GM12875 (cell line): Measurements from ENCODE around the gene GUCY1A2.

Experiments
- H3K4me3 ChIP-seq: one replicate; pipeline ENCODE4 v1.5.1; 2011; ENCODE audit warnings: low read depth, low read length, control low read depth
- TF ChIP-seq, protein P1 (sequence below): IDR thresholded peaks from 2 replicates; pipeline ENCODE4 v1.5.1; 2011; ENCODE audit warnings: low read depth, mild to moderate bottlenecking, control low read depth, inconsistent platforms, low read length, moderate library complexity, borderline replicate concordance; ENCODE audit not compliant: insufficient read depth

The GUCY1A2 gene

DNA sequence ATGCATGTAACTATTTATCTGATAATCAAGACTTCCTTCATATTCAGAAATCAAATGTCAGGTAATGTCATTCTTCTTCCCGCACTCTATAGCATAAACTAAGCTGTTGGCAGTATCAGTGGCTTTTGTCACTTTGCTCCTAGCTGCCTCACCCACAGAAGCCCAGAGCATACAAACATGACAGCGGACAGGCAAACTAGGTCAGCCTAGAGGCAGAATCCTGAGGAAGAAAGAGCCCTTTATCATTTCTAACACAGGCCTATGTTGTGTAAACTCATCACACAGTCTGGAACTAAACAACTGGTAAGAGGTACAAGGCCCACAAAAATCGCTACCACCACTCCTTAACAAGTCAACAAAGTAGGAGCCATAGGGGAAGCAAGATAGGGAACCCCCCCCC, 21.0 kb downstream of the GUCY1A2 start:
- no peak overlapping the region for H3K4me3 ChIP-seq
- TF ChIP-seq, protein P1, sequence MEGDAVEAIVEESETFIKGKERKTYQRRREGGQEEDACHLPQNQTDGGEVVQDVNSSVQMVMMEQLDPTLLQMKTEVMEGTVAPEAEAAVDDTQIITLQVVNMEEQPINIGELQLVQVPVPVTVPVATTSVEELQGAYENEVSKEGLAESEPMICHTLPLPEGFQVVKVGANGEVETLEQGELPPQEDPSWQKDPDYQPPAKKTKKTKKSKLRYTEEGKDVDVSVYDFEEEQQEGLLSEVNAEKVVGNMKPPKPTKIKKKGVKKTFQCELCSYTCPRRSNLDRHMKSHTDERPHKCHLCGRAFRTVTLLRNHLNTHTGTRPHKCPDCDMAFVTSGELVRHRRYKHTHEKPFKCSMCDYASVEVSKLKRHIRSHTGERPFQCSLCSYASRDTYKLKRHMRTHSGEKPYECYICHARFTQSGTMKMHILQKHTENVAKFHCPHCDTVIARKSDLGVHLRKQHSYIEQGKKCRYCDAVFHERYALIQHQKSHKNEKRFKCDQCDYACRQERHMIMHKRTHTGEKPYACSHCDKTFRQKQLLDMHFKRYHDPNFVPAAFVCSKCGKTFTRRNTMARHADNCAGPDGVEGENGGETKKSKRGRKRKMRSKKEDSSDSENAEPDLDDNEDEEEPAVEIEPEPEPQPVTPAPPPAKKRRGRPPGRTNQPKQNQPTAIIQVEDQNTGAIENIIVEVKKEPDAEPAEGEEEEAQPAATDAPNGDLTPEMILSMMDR, result no peak

DNA sequence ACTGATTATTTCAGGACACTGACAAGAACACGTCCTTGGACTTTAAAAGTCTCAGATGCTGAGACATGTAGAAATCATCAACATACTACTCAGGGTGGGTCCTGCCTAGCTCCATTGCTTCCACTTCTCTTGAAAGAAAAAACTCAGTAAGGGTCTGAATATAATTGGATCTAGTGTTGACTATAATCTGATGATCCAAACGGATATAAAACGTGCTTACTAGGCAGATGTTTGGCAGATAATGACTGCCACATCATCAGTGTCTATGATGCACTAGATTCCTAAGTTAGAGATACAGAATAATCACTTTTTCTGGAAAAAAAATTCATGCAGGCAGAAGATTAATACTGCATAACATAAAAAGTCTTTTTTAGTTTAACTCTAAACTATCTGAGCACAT, 21.6 kb downstream of the GUCY1A2 start:
- H3K4me3 ChIP-seq, result no peak overlapping the region
- TF ChIP-seq, protein P1, result no peak

DNA sequence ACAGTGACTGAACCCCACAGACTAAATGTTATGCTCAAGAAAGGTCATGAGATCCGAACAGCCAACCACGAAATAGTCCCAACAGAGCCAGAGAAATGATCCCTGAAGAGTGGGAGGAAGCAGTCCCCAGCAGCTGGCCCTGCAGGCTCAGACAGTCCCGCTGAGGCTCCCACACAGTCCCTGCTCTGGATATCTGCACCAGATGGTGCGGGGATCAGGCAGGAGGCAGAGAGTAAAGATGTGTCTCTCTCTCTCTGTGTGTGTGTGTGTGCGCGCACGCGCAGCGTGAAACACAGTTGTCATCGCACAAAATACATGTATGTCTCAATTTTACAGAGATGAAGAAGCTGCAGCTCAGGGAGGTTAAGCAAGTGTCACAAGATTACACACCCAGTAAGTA, 27.9 kb downstream of the GUCY1A2 start:
- TF ChIP-seq, protein P1, result no peak
- no peak overlapping the region for H3K4me3 ChIP-seq

DNA sequence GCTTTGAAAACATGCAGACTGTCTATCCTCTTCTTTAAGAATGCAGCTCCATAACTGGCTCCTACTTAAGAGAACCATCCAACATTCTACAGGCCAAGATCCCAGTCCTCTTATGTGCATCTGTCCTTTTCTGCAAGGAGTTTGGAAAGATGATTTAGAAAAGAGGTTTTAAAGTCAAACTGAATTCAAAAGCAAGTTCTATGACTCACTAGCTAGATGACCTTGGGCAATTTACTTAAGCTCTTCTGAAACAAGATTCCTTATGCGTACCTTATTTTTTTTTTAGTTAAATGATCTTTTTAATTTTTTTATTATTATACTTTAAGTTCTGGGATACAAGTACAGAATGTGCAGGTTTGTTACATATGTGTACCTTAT, 29.2 kb downstream of the GUCY1A2 start:
- no peak overlapping the region for H3K4me3 ChIP-seq
- TF ChIP-seq, protein P1, result no peak

DNA sequence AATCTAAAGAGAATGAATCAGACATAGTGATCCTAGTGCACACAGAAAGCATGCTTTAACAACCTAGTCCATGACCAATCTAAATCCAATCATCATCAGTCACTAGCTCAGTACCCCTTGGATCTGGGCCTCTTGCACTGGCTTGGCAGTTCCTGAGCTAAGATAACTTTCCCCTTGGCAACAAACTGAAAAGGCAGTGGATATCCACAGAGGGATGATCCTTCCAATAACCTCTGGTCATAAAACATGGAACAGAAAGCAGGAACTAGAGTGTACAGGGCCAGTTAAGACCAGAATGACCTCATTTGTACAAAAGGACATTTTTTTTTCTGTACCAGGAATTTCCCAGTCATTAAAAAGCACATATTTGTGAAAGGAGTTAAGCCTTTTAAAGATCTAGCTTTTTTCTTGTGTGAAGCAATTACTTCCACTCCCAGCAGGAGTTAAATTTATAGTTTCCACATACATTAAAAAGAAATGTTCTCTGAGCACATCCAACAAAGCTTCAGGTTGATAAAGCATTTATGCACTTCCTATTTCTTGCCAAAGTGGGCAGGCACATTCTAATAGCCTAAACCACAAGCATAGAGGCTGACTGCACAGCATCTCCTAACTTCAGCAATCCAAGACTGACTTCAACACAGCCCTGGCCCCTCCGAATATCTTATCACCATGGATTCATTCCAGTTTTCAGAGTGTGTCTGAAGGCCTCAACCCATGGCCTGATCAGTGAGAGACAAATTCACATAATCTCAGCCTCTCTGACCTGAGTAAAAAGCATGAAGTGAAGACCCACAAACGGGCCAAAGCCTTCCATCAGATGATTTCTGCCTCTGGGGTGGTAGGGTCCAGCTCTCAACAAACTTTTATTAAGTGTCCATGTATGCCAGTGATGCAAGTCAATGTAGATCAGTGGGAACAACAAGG, 29.9 kb downstream of the GUCY1A2 start:
- H3K4me3 ChIP-seq, result no peak overlapping the region
- TF ChIP-seq, protein P1, result no peak

DNA sequence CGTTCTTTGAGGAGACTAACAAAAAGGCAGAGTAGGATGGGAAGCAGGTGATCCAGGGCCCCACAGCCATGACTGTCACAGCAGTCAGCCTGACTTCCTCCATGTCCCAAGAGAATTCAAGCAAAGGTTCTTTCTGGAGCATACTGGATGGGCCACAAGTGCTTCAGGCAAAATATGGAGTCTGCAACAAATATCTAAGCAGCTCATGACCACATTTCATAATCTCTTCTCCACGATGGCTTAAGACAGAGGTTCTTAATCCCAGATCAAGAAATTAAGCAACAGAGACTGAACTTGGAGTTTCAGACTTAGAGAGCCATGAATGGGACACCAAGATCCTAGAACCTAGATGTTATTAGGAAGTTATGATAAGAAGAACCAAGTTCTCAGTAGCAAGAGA, 31.6 kb downstream of the GUCY1A2 start:
- TF ChIP-seq, protein P1, result no peak
- no peak overlapping the region for H3K4me3 ChIP-seq

DNA sequence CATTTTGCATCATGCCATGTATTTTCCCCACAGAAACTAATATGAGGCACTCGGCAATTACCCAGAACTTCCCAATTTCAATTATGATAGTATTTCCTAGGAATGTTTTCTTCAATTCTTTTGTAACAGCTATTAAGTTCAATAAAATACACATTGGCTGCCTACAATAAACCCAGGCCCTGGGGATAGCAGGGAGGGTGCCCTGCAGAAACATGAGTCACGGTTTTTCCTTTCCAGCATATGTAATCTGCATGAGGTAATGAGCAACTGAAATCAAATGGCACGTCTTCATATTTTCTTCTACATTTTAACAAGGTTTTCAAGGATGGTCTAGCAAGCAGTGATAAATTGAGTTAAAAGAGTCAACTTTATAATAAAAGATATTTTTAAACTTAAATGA, 32.0 kb downstream of the GUCY1A2 start:
- TF ChIP-seq, protein P1, result no peak
- no peak overlapping the region for H3K4me3 ChIP-seq
